Activated CD4-positive, alpha-beta T cell treated with anti-CD3 and anti-CD28 coated beads, Interleukin-10, Interleukin-2, amounts not matched to agents 100 ng/mL and 50 ng/mL, durations not matched to agents 16 hours and 8 hours (primary cell): Measurements from ENCODE around the gene ITPR1.

Experiments used
- DNase-seq: peaks from one replicate; pipeline ENCODE4 v3.0.0-alpha.2; 2020

The ITPR1 gene

GRCh38 chr3:4819746-4820145 lies 326.6 kb downstream of the ITPR1 start:
- no peak for DNase-seq

GRCh38 chr3:4820296-4821121 lies 327.4 kb downstream of the ITPR1 start:
- DNase-seq, result no peak

DNA sequence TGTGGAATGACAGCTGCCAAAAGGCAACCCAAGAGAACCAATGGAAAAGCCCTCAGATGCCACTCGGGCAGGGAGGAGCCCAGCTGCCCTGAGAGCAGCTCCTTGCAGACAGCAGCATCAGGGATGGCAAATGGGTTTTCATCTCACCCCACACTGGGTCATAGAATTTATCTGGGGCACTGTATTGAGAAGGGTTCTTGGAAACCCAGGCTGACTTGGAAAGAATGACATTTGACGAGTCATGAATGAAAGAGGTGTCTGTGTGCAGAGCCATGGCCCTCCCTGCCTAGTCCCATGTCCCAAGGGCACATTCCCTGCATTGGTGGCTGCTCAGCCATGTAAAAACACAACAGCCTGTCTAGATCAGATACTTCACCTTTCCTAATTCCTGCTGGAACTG lies 328.2 kb downstream of the ITPR1 start:
- no peak for DNase-seq

- DNase-seq, result peak; percentile 88
Measured at GRCh38 chr3:4821975-4822374, 328.8 kb downstream of the ITPR1 start.

GRCh38 chr3:4822568-4822967 lies 329.4 kb downstream of the ITPR1 start:
- no peak for DNase-seq

DNA sequence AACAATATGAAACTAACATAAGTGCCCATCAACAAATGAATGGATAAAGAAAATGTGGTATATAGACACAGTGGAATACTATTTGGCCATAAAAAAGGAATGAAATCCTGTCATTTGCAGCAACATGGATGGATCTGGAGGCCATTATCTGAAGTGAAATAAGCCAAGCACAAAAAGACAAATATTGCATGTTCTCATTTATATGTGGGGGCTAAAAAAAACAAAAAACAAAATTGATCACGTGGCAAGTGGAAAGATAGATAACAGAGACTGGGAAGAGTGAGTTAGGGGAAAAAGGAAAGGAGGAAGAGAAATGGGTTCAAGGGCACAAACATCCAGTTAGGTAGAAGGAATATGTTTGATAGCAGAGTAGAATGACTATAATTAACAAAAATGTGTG lies 330.2 kb downstream of the ITPR1 start:
- DNase-seq, result no peak

- no peak for DNase-seq
Measured at GRCh38 chr3:4823986-4824925, 331.1 kb downstream of the ITPR1 start.

DNA sequence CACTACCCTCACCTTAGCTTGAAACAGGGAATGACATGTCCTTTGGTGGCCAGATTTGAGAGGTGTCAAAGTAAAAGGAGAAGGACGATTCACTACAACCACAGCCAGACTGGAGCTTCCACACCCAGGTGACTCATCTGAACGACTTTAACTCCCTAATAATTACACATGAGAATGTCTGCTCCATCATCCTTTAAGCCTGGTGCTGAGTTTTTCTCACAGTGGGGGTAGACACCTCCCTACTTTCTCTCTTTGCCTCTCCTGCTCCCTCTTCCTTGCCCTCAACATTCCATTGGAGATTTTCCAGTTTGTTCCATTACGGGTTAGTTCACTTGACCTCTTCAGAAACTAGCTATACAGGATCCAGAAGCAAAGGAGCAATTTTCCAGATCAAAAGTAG lies 331.8 kb downstream of the ITPR1 start:
- DNase-seq, result no peak

- DNase-seq, result no peak
Measured at GRCh38 chr3:4825436-4826236, 332.5 kb downstream of the ITPR1 start.

GRCh38 chr3:4826237-4827100 lies 333.3 kb downstream of the ITPR1 start:
- no peak for DNase-seq

DNA sequence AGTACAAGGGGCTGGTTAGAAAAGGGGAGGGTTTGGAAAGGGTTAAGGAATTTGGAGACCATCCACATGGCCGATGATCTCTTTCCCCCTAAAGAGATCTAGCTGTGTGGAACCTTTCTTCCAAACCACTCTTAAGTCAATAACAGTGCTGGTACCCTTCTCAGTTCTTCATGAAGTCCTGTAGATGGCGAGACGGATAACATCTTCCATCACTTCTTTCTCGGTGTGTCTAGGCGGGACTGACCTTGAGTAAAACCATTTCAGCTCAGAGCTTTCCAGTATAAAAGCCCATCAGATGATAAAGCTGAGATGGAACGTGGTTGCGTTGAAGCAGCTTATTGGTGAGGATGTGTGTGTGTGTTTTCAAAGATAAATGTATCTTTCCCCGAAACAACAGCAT lies 334.6 kb downstream of the ITPR1 start:
- no peak for DNase-seq

GRCh38 chr3:4828279-4829030 lies 335.3 kb downstream of the ITPR1 start:
- DNase-seq, result no peak

DNA sequence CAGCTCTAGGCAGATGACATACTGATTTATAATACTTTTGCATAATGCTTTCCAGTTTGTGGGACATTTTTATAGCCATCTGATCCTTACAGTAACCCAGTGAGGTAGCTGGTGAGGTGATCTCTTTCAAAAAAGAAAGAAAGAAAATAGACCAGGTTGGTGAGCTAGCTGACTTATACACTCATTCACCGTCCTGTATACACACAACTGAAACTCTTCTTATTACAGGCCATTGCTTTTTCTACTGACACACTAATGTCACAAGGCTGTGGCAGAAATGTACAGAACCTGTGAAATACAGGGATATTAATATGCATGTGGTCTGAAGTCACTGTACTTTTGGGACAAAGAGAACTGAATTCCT lies 335.9 kb downstream of the ITPR1 start:
- peak; percentile 78 for DNase-seq

DNA sequence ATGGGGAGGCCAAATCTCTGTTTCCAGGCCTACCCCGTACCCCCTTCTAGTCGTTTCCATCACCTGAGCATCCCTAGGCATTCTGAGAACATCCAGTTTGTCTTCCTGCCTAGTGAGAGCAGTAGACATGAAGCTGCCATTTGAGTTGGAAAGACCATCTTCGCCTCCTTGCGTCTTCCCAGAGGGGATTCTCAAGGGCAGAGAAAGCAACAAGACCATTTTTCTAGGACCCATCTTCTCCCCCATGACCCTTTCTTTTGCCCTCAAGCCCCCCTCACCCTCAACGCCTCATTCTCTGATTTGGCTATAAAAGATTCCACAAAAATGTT lies 337.4 kb downstream of the ITPR1 start:
- no peak for DNase-seq

DNA sequence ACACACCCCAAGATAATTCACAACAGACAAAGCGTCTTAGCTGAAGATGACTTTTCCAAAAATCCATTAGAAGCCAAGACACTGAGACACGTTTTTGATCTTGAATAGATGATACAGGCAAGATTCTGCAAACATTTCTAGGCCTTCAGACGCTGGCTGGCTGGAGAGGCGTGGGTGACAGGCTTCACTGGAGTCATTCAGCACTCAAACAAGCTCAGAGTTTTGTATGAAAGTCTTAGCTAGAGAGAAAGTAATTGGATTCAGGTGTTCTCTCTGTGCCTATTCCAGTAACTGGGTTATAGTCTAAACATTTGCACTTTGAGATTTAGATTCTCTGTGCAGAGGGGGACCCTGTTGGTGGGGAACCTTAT lies 338.4 kb downstream of the ITPR1 start:
- DNase-seq, result peak; percentile 51

DNA sequence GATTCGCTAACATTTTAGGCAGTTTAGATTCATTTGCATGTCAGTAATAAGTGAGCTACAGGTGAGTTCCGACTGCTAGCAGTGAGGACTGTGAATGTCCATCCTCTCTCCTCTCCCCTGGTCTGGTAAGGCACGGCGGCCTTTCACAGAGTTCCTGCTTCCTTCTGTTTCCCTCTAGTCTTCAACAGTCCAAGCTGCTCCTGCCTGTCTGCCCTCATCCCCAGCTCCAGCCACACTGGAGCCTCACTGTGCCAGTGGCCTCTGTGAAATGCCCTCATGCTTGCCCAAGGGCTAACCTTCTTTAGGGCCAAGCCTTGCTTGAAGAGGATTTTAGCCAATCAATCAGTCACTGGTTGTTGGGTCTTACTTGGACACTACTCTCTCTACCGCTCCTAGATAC lies 340.3 kb downstream of the ITPR1 start:
- DNase-seq, result no peak

GRCh38 chr3:4834403-4834866 lies 341.3 kb downstream of the ITPR1 start:
- DNase-seq, result peak; percentile 91

DNA sequence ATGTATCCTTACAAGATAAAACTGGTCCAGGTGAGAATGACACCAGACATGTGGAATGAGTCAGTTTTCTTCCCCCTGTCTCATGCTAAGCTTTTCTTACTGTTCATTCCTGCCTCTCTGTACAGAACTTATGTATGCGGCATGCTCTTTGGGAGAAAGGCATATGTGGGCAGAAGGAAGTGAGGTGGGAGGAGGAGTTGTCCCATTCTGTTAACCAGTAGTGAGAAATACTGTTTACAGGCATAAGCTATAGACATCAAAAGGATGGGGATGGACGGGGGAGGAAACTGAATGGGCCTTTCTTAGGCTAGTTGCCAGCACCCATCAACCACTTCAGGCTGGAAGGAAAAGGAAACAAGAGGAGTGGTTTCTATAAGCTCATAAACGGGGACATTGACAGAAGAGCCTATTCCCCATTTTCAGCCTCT lies 342.5 kb downstream of the ITPR1 start:
- DNase-seq, result peak; percentile 71

- DNase-seq, result no peak
Measured at GRCh38 chr3:4836516-4836915, 343.4 kb downstream of the ITPR1 start.

- DNase-seq, result no peak
Measured at GRCh38 chr3:4837374-4837930, 344.3 kb downstream of the ITPR1 start.

DNA sequence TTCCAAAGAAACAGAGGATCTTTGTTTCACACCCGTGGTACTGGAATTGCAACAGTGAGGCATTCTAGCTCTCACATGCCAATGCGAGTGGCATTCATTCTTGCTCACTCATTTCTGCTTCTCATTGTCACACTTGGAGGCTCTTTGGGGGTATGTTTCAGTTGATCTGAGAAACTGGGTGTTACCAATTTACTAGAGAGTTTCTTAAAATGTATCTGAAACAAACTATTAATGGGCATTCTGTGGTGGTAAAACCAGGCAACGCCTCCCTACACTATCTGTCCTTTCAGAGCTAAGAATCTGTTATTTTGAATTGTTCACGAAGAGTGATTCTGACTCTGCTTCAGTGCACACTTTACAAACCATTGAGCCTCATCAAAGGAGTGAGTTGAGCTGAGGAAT lies 345.5 kb downstream of the ITPR1 start:
- DNase-seq, result no peak
